SK-N-SH treated with all-trans-retinoic acid at 6 μM for 48 hours (cell line): ENCODE results near the gene FAM114A1.

Source experiments
- ARNTL ChIP-seq: fragments of 450-650 bp; formaldehyde crosslinking; IDR thresholded peaks from 2 replicates; pipeline ENCODE4 v1.5.0; 2020; ENCODE audit warnings: low read depth, mild to moderate bottlenecking, moderate library complexity, borderline replicate concordance
- CREB5 ChIP-seq: fragments of 250-450 bp; sonication (Bioruptor Pico); IDR thresholded peaks from 2 replicates; pipeline ENCODE4 v1.5.1; 2020; ENCODE audit warnings: low read depth, mild to moderate bottlenecking, moderate library complexity
- GLIS3 ChIP-seq: fragments of 250-450 bp; sonication (Bioruptor Pico); IDR thresholded peaks from 2 replicates; pipeline ENCODE4 v1.5.0; 2020; ENCODE audit warnings: mild to moderate bottlenecking, moderate library complexity
- ISL1 ChIP-seq: fragments of 250-450 bp; sonication (Bioruptor Pico); IDR thresholded peaks from 2 replicates; pipeline ENCODE4 v2.1.2; 2022; ENCODE audit warnings: mild to moderate bottlenecking, moderate library complexity
- PATZ1 ChIP-seq: fragments of 250-450 bp; sonication (Bioruptor Pico); IDR thresholded peaks from 2 replicates; pipeline ENCODE4 v1.8.0; 2020; ENCODE audit warnings: mild to moderate bottlenecking, moderate library complexity, borderline replicate concordance
- PPARA ChIP-seq: fragments of 250-450 bp; sonication (Bioruptor Pico); IDR thresholded peaks from 2 replicates; pipeline ENCODE4 v1.5.0; 2020; ENCODE audit warnings: mild to moderate bottlenecking, borderline replicate concordance
- RARB ChIP-seq: fragments of 250-450 bp; sonication (Bioruptor Pico); IDR thresholded peaks from 2 replicates; pipeline ENCODE4 v1.8.0; 2021; ENCODE audit warnings: mild to moderate bottlenecking, moderate library complexity
- SNAI2 ChIP-seq: fragments of 250-450 bp; sonication (Bioruptor Pico); IDR thresholded peaks from 2 replicates; pipeline ENCODE4 v1.5.0; 2020; ENCODE audit warnings: mild to moderate bottlenecking, moderate library complexity
- TSHZ2 ChIP-seq: fragments of 250-450 bp; sonication (Bioruptor Pico); IDR thresholded peaks from 2 replicates; pipeline ENCODE4 v1.5.0; 2020; ENCODE audit warnings: mild to moderate bottlenecking, moderate library complexity
- ZC3H10 ChIP-seq: fragments of 250-450 bp; sonication (Bioruptor Pico); IDR thresholded peaks from 2 replicates; pipeline ENCODE4 v1.5.1; 2021; ENCODE audit warnings: mild to moderate bottlenecking, moderate library complexity
- ZFP3 ChIP-seq: fragments of 250-450 bp; sonication (Bioruptor Pico); IDR thresholded peaks from 2 replicates; pipeline ENCODE4 v1.5.0; 2020; ENCODE audit warnings: mild to moderate bottlenecking, moderate library complexity
- ZFP30 ChIP-seq: fragments of 450-650 bp; formaldehyde crosslinking; IDR thresholded peaks from 2 replicates; pipeline ENCODE4 v1.5.0; 2022; ENCODE audit warnings: mild to moderate bottlenecking, moderate library complexity
- ZNF70 ChIP-seq: fragments of 450-650 bp; formaldehyde crosslinking; IDR thresholded peaks from 2 replicates; pipeline ENCODE4 v1.5.0; 2020; ENCODE audit warnings: mild to moderate bottlenecking, moderate library complexity
- ZNF8 ChIP-seq: fragments of 450-650 bp; formaldehyde crosslinking; IDR thresholded peaks from 2 replicates; pipeline ENCODE4 v1.5.0; 2020; ENCODE audit warnings: mild to moderate bottlenecking, moderate library complexity

- TF ChIP-seq PATZ1 (CRISPR knock-in tag): no peak
- TF ChIP-seq ISL1 (CRISPR knock-in tag): no peak
- TF ChIP-seq ZFP3 (CRISPR knock-in tag): no peak
- TF ChIP-seq ZFP30 (CRISPR knock-in tag): no peak
- no peak for TF ChIP-seq CREB5 (CRISPR knock-in tag)
- TF ChIP-seq GLIS3 (CRISPR knock-in tag): no peak
- no peak for TF ChIP-seq ZNF70 (CRISPR knock-in tag)
- no peak for TF ChIP-seq ARNTL
- no peak for TF ChIP-seq RARB (CRISPR knock-in tag)
- TF ChIP-seq TSHZ2: no peak
- TF ChIP-seq SNAI2: no peak
- no peak for TF ChIP-seq PPARA (CRISPR knock-in tag)
- TF ChIP-seq ZC3H10 (CRISPR knock-in tag): no peak
- no peak for TF ChIP-seq ZNF8 (CRISPR knock-in tag)
Measured at GRCh38 chr4:38979081-38979480, 111.5 kb downstream of the FAM114A1 start.
